Stimulated activated CD4-positive, alpha-beta T cell treated with anti-CD3 and anti-CD28 coated beads, Interleukin-12 subunit alpha, Interleukin-12 subunit beta, amount 100 ng/mL, for 48 hours (primary cell): ENCODE measurements around the gene PLXDC2.

ENCODE experiments used
- DNase-seq, 3 donors: peaks; one replicate each; pipeline ENCODE4 v3.0.0-alpha.2; 2020; ENCODE audit warnings: low read depth in 2 of 3, low spot score in 1 of 3

PLXDC2 gene

GRCh38 chr10:19908991-19909696 is 92.9 kb downstream of the PLXDC2 start:
- no peak for DNase-seq

- no peak for DNase-seq
Measured at GRCh38 chr10:19911886-19912285, 95.7 kb downstream of the PLXDC2 start.

- no peak for DNase-seq
Measured at GRCh38 chr10:19913987-19914386, 97.8 kb downstream of the PLXDC2 start.

- no peak for DNase-seq
Measured at GRCh38 chr10:19915125-19915524, 98.9 kb downstream of the PLXDC2 start.

- no peak for DNase-seq
Measured at GRCh38 chr10:19915816-19916215, 99.6 kb downstream of the PLXDC2 start.

GRCh38 chr10:19917751-19918478 is 101.7 kb downstream of the PLXDC2 start:
- no peak for DNase-seq

GRCh38 chr10:19918794-19919193 is 102.6 kb downstream of the PLXDC2 start:
- no peak for DNase-seq

- no peak for DNase-seq
Measured at GRCh38 chr10:19919671-19920070, 103.4 kb downstream of the PLXDC2 start.

- DNase-seq, result no peak
Measured at GRCh38 chr10:19920075-19920726, 104.0 kb downstream of the PLXDC2 start.

- DNase-seq, result no peak
Measured at GRCh38 chr10:19921300-19922140, 105.3 kb downstream of the PLXDC2 start.

GRCh38 chr10:19922236-19922963 is 106.2 kb downstream of the PLXDC2 start:
- DNase-seq, result no peak

- DNase-seq, result no peak
Measured at GRCh38 chr10:19925064-19925463, 108.8 kb downstream of the PLXDC2 start.

GRCh38 chr10:19928936-19929335 is 112.7 kb downstream of the PLXDC2 start:
- no peak for DNase-seq

- no peak for DNase-seq
Measured at GRCh38 chr10:19929506-19930140, 113.4 kb downstream of the PLXDC2 start.

- DNase-seq, result no peak
Measured at GRCh38 chr10:19930936-19931893, 115.0 kb downstream of the PLXDC2 start.

GRCh38 chr10:19931894-19932590 is 115.8 kb downstream of the PLXDC2 start:
- DNase-seq, result no peak

- DNase-seq, result no peak
Measured at GRCh38 chr10:19932806-19933371, 116.7 kb downstream of the PLXDC2 start.

GRCh38 chr10:19933772-19934171 is 117.5 kb downstream of the PLXDC2 start:
- DNase-seq, result no peak
